Ishikawa (cell line): ENCODE measurements around the gene PRKAG1.
A peak's percentile ranks its signal among the peaks of the same experiment; 100 is the strongest.

Source experiments
- CEBPB ChIP-seq: IDR thresholded peaks from 2 replicates; pipeline ENCODE4 v1.6.1; 2012
- CREB1 ChIP-seq: IDR thresholded peaks from 2 replicates; pipeline ENCODE4 v1.6.1; 2012; ENCODE audit warnings: low read depth
- EGR1 ChIP-seq: IDR thresholded peaks from 2 replicates; pipeline ENCODE4 v1.6.1; 2012
- EP300 ChIP-seq: IDR thresholded peaks from 2 replicates; pipeline ENCODE4 v1.6.1; 2012; ENCODE audit warnings: borderline replicate concordance
- FOXM1 ChIP-seq: IDR thresholded peaks from 2 replicates; pipeline ENCODE4 v1.6.1; 2012; ENCODE audit warnings: low read depth, borderline replicate concordance
- NFIC ChIP-seq: IDR thresholded peaks from 2 replicates; pipeline ENCODE4 v1.6.1; 2012
- RAD21 ChIP-seq: IDR thresholded peaks from 2 replicates; pipeline ENCODE4 v1.6.1; 2012; ENCODE audit warnings: low read depth
- TAF1 ChIP-seq: IDR thresholded peaks from 2 replicates; pipeline ENCODE4 v1.6.1; 2012; ENCODE audit warnings: low read depth, mild to moderate bottlenecking
- TCF12 ChIP-seq: IDR thresholded peaks from 2 replicates; pipeline ENCODE4 v1.6.1; 2012; ENCODE audit warnings: low read depth
- TEAD4 ChIP-seq: IDR thresholded peaks from 2 replicates; pipeline ENCODE4 v1.6.1; 2012
- YY1 ChIP-seq: IDR thresholded peaks from 2 replicates; pipeline ENCODE4 v1.6.1; 2012; ENCODE audit warnings: low read depth
- ZBTB7A ChIP-seq: IDR thresholded peaks from 2 replicates; pipeline ENCODE4 v1.6.1; 2012; ENCODE audit warnings: low read depth
- TF ChIP-seq, protein P1 (sequence below): IDR thresholded peaks from 2 replicates; pipeline ENCODE4 v1.6.1; 2012
- TF ChIP-seq, protein P2 (sequence below): IDR thresholded peaks from 2 replicates; pipeline ENCODE4 v1.6.1; 2012; ENCODE audit warnings: low read depth, mild to moderate bottlenecking
- TF ChIP-seq, protein P3 (sequence below): IDR thresholded peaks from 2 replicates; pipeline ENCODE4 v1.6.1; 2012

Gene PRKAG1

DNA sequence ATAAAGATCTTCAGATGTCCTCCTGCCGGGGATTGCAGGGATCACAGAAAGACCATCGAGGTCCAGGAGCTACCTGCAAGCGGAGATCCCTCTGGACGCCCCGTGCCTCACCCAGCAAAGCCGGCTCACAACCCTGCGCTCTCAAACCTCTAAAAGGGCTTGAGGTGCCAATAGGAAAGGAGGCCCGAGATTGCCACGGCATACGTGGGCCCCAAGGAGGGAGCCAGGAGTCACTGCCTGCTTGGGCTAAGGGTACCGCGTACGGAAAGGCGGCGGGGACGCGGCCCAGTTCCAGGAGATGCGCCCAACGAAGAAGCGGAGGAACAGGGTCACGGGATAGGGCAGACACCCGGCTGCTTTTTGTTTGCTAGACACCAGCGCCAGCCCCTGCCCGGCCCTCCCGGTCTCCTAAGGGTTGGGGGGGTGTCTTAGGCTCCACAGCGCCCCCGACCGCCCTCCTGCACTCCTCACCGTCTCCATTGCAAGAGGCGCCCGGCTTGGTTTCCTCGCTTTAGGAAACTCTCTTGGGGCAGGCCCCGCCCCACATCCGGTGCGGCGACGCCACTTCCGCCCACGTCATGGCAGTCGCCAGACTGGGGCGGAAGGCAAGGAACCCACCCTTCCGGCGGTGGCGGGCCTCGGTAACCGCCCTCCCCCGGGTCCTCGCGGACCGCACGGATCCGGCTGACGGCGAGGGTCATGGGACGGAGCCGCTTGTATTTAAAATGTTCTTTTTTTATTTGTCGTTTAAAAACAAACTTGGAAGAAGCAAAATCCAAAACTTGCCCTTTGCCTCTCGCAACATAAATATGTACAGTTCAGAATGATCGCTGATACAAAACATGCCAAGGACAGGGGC lies at the start of gene PRKAG1:
PRKAG1 (minus strand) TSS at position 516 of the 859 bp plus-strand sequence; CDS start at position 480, 36 bp downstream.
- TF ChIP-seq, protein P1, sequence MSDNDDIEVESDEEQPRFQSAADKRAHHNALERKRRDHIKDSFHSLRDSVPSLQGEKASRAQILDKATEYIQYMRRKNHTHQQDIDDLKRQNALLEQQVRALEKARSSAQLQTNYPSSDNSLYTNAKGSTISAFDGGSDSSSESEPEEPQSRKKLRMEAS: peak; percentile 44
- peak; percentile 61 for TF ChIP-seq TCF12
- no peak for TF ChIP-seq NFIC
- TF ChIP-seq YY1: peak; percentile 86
- TF ChIP-seq EP300: no peak
- TF ChIP-seq, protein P2, sequence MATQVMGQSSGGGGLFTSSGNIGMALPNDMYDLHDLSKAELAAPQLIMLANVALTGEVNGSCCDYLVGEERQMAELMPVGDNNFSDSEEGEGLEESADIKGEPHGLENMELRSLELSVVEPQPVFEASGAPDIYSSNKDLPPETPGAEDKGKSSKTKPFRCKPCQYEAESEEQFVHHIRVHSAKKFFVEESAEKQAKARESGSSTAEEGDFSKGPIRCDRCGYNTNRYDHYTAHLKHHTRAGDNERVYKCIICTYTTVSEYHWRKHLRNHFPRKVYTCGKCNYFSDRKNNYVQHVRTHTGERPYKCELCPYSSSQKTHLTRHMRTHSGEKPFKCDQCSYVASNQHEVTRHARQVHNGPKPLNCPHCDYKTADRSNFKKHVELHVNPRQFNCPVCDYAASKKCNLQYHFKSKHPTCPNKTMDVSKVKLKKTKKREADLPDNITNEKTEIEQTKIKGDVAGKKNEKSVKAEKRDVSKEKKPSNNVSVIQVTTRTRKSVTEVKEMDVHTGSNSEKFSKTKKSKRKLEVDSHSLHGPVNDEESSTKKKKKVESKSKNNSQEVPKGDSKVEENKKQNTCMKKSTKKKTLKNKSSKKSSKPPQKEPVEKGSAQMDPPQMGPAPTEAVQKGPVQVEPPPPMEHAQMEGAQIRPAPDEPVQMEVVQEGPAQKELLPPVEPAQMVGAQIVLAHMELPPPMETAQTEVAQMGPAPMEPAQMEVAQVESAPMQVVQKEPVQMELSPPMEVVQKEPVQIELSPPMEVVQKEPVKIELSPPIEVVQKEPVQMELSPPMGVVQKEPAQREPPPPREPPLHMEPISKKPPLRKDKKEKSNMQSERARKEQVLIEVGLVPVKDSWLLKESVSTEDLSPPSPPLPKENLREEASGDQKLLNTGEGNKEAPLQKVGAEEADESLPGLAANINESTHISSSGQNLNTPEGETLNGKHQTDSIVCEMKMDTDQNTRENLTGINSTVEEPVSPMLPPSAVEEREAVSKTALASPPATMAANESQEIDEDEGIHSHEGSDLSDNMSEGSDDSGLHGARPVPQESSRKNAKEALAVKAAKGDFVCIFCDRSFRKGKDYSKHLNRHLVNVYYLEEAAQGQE: no peak
- 0 out of 2 replicates have a peak, but pooled peaks have one; percentile 46 for TF ChIP-seq EGR1
- peak; percentile 17; the same call in 1 of the 2 replicates for TF ChIP-seq ZBTB7A
- no peak for TF ChIP-seq FOXM1
- no peak for TF ChIP-seq RAD21
- TF ChIP-seq CREB1: peak; percentile 94
- TF ChIP-seq TAF1: peak; percentile 97
- TF ChIP-seq, protein P3, sequence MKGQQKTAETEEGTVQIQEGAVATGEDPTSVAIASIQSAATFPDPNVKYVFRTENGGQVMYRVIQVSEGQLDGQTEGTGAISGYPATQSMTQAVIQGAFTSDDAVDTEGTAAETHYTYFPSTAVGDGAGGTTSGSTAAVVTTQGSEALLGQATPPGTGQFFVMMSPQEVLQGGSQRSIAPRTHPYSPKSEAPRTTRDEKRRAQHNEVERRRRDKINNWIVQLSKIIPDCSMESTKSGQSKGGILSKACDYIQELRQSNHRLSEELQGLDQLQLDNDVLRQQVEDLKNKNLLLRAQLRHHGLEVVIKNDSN: no peak
- TF ChIP-seq TEAD4: no peak
- TF ChIP-seq CEBPB: no peak; the same call in 1 of the 2 replicates

DNA sequence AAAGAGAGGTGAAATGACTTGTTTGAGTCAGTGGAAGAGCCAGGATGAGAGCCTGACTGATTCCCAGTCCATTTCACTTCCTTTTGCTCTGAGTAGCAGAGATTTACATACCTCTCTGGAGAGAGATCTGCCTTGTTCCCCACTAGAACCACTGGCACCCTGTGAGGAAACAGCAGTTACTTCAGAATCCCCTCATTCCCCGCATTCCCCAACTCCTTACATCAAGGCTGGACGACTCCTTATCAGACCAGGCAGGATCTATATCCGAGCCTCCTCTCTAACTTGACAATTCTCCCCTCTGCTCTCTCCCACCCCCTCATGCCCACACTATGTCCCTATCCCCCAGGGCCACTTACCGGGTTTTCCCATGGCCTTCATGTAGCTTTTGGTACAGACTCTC lies 47.5 kb upstream of the PRKAG1 start:
- TF ChIP-seq ZBTB7A (no peak), EGR1 (no peak), TEAD4 (no peak), EP300 (no peak), TCF12 (no peak), TAF1 (no peak), NFIC (no peak), CREB1 (no peak), FOXM1 (no peak), RAD21 (no peak), YY1 (no peak), CEBPB (no peak)
- TF ChIP-seq, protein P1: no peak
- TF ChIP-seq, protein P2: no peak
- TF ChIP-seq, protein P3: no peak

DNA sequence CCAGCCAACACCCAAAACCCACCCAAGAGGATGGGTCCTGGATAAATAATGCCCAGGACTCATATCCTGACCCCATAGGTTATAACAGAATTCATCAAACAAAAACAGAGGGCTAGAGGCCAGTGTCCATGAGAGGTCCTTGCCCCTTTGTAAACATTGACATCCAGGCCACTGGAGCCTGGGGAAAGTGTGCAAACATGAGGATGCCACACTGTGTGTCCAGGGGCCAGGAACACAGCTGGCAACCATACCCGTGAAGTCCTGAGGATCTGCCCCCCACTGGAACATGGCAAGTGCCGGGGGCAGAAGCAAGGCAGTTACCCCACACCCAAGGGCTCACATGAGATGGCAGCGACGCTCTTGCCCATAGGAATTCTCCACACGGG lies 46.2 kb upstream of the PRKAG1 start:
- TF ChIP-seq EP300 (no peak), TAF1 (no peak), TEAD4 (no peak), TCF12 (no peak), FOXM1 (no peak), ZBTB7A (no peak), CREB1 (no peak), EGR1 (no peak), YY1 (no peak), NFIC (no peak), CEBPB (no peak), RAD21 (no peak)
- TF ChIP-seq, protein P2: no peak
- TF ChIP-seq, protein P3: no peak
- TF ChIP-seq, protein P1: no peak
